NCI-H2029 treated with DMSO at 0.1 percent for 48 hours (cell line): Measurements from ENCODE around the gene PAPOLB.
"Not testable (repeated sequence)": the region's sequence is repeated elsewhere in the genome, so short reads cannot be mapped to it uniquely, and the experiment has no call there.

Source experiments
- DNase-seq: peaks from one replicate; lab custom pipeline; 2025; lab: John Stamatoyannopoulos, UW

PAPOLB gene

DNA sequence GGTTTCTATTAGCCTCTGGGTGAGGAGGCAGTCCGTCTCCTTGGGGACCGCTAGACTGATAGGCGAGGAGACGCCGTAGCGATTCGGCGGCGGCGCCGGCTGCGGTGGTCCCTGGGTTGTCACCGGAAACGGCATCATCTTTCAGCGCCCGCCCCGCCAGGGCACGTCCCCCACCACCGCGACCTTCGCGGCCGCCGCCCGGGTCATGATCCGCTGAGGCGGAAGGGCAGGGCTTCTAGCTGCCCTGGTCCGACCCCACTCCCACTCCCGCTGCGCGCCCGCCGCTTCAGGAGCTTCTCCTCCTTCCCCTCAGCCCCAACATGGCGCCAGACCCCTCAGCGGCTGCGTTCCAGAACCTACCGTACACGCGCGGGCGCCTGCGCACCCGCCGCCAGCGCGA lies at the start of gene PAPOLB:
Gene PAPOLB, minus strand, starts transcription at position 358 of the 400 bp plus-strand sequence. Its CDS starts 220 bp downstream, at position 138.
- no peak for DNase-seq

DNA sequence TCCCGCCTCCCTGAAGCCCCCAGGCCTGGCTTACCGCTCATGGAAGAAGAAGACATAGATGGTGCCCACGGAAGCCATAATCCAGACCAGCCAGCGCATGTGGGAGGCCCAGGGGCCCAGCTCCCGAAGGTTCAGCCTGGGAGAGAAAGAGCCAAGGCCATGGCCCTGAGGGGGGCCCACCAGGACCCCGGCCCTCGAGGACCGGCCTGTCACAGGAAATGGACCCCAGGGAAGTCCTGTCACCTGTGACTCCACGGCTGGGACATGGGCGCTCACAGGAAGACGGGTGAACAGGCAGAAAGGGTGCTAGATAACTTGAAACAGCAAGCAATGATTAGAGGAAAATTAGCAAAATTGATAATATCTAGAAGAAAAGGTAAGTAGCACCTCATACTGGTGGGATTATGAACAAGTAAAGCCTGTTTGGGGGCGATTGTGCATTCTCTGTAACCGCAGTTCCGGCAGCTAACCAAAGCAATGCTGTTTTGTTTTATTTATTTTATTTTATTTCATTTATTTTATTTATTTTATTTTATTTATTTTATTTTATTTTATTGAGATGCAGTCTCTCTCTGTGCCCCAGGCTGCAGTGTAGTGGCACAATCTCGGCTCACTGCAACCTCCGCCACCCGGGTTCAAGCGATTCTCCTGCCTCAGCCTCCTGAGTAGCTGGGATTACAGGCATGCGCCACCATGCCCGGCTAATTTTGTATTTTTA lies 49.4 kb upstream of the PAPOLB start:
- DNase-seq, result no peak

DNA sequence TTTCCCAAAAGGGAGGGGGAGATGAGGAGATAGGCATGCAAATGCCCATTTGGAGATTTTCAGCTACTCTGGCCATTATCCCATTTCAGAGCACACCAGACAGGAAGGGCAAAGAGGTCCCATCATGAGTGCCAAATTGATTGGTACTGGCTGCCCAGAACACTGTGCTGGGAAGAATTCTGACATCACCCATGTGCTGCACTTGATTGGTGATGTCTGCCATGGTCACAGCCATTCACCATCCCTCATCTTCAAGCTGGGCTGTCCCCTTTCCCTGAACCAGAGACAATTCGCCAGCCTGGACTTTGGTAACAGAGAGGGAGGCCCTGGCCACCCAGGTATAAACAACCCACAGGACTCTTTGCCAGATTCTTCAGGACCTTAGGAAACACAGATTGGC lies 44.9 kb upstream of the PAPOLB start:
- no peak for DNase-seq

DNA sequence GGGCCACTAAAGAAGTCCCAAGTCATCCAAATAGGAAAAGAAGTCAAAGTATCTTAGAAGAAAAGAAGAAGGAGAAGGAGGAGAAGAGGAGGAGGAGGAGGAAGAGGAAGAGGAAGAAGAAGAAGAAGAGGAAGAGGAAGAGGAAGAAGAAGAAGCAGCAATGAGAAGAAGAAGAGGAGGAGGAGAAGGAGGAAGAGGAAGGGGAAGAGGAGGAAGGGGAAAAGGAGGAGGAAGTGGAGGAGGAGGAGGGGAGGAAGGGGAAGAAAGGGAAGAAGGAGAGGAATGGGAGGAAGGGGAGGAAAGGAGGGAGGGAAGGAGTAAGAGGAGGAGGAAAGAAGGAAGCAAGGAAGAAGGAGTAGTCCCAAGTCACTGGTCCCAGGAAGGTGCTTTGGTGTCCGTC lies 43.3 kb upstream of the PAPOLB start:
- no peak for DNase-seq

DNA sequence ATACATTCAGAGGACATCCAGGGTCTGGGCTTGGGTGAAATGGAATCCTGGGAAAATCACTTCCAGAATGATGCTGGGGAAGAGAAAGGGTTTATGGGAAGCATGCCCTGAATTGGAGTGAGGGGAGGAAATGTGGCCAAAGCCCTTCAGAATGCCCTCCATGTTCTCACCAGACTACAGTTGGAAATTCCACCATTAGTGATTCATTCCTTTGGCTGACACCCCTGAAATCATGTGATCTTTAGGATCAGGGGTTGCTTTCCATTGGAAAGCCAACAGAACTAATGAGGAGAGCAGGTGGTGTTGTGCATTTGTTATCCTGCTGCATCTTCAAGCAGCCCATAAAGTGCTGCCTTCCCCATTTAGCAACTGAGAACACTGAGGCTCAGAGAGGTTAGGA lies 42.5 kb upstream of the PAPOLB start:
- no peak for DNase-seq

DNA sequence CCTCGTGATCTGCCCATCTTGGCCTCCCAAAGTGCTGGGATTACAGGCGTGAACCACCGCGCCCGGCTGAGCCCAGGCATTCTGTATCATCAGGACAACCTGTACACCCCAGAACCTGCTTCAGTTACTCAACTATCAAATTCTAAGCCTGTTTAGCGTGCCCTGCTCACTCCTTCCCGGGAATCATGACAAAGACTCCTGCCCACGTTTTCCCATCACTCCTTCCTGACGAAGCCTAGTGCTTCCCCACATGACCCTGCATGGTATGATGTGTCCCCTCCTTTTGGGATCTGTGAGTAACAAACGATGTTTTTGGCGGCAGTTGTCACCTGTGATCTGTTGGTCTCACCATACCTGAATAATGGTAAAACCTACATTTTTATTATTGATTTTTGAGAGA lies 33.9 kb upstream of the PAPOLB start:
- DNase-seq, result no peak

DNA sequence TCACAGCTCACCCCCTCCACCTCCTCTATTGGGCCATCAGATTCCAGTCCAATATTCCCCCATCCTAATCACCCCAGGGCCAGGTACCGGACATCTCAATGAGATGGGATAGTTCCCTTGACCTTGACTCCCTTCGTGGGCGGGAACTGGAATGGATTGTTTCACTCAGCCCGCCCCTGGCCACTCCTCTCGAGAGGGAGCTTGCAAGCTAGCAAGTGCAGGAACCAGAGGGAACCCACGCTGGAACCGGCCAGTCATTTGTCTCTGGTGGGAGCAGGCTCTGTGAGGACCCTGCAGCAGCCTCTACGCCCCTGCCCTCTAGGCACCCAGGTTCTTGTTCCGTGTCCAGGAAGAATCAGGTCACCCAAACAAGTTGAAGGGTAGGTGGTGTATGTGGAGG lies 32.7 kb upstream of the PAPOLB start:
- no peak for DNase-seq

DNA sequence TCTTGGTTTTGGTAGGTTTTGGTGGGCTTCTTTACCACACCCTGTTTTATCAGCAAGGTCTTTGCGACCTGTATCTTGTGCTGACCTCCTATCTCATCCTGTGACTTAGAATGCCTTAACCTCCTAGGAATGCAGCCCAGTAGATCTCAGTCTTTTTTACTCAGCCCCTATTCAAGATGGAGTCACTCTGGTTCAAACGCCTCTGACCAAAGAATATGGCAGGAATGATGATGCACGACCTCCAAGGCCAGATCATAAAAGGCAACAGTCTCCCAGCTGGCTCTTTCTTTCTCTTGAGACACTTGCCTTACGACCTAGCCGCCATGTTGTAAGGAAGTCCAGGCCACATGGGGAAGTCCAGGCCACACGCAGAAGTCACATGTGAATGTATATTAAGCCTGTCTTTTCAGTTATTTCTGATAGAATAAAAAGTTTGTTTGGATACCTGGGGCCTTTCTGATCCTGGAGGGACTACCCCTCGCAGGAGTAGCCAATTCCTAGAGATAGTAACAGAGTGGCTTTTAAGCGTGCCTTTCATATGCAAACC lies 32.2 kb upstream of the PAPOLB start:
- no peak for DNase-seq

DNA sequence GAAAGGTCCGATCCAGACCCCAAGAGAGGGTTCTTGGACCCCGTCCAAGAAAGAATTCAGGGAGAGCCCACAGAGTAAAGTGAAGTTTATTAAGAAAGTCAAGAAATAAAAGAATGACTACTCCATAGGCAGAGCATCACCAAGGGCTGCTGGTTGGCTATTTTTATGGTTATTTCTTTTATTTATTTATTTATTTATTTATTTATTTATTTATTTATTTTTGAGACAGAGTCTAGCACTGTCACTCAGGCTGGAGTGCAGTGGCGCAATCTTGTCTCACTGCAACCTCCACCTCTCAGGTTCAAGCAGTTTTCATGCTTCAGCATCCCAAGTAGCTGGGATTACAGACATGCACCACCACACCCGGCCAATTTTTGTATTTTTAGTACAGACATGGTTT lies 31.4 kb upstream of the PAPOLB start:
- DNase-seq, result not testable (repeated sequence)

DNA sequence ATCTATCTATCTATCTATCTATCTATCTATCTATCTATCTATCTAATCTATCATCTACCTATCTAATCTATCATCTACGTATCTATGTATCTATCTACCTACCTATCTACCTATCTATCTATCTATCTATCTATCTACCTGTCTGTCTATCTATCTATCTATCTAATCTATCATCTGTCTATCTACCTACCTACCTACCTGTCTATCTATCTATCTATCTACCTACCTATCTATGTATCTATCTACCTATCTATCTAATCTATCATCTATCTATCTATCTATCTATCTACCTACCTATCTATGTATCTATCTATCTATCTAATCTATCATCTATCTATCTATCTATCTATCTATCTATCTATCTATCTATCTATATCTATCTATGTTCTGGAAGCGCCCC lies 29.7 kb upstream of the PAPOLB start:
- not testable (repeated sequence) for DNase-seq

DNA sequence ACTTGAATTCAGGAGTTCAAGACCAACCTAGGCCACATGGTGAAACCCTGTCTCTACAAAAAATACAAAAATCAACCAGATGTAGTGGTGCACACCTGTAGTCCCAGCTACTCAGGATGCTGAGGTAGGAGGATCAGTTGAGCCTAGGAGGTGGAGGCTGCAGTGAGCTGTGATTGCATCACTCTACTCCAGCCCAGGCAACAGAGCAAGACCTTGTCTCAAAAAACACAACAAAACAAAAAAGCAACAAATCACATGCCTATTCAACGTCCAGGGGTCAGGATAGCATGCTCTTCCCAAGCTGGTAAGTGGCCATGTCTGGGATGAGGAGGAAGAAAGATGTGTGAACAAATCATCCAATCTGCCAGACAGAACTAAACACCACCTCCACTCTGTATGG lies 27.9 kb upstream of the PAPOLB start:
- no peak for DNase-seq

DNA sequence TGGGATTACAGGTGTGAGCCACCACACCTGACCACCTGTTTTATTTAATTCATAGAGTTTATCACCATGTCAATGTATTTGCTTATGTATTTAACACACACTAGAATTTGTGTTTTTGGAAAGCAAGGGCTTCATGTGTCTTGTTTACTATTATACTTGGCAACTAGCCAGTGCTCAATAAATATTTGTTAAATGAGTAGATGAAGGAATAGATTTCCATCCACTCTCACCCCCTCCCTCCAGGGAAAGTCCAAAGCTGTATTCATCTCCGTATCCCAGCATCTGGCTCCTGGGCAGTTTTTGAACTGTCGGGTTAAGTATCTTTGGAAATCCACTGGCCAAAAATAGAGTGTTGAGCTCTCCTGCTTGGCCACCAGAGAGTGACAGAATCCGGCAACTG lies 26.3 kb upstream of the PAPOLB start:
- DNase-seq, result no peak

DNA sequence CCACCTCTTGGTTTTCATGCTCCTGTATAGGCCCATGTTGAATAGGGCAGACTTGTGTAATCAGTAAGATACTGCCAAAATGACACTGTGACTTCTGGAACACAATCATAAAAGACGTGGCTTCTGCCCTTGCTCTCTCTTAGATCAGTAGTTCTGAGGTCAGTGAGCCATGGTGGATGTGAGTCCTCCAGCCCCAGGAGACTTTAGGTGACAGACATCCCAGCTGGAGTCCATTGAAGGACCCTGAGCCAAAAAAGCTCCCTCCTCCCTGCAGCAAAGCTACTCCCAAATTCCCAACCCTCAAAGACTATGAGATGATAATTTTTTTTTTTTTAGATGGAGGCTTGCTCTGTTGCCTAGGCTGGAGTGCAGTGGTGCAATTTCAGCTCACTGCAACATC lies 24.8 kb upstream of the PAPOLB start:
- DNase-seq, result no peak

DNA sequence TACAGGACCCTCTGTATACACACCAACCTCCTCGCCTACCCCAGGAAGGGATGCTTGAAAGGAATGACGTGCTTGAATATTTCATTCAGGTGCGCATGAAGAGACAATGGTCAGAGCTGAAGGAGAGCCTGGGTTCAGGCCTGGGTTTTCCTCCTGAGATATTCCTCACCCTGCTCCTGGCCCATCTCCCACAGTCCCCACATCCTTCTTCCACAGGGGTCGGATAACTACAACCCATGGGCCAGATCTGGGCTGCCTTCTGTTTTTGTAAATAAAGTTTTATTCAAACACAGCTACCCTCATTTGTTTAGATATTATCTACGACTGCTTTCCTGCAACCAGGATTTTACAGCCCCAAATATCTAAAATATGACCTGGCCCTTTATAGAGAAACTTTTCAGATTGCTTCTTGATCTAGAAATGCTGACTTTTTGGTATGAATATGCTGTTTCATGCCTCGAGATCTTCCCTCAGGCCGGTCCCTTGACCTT lies 23.5 kb upstream of the PAPOLB start:
- DNase-seq, result no peak

DNA sequence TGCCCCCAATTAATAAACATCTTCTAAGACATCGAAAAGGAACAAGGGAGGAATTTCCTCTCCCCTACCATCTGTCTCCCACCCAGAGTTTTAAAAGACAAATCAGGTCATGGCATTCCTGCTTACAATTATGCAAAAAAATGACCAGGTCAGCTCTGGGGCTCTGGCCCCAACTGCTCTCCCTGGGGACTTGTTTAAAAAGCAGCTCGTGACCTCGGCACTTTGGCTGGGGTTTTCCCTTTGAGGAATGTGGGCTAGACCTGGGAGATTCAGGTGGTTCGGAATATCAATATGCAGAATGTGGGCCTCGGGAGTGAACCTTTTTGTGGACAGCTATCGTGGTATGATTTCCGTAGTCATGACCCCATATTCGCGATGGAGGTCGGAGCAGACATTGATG lies 22.3 kb upstream of the PAPOLB start:
- DNase-seq, result no peak

DNA sequence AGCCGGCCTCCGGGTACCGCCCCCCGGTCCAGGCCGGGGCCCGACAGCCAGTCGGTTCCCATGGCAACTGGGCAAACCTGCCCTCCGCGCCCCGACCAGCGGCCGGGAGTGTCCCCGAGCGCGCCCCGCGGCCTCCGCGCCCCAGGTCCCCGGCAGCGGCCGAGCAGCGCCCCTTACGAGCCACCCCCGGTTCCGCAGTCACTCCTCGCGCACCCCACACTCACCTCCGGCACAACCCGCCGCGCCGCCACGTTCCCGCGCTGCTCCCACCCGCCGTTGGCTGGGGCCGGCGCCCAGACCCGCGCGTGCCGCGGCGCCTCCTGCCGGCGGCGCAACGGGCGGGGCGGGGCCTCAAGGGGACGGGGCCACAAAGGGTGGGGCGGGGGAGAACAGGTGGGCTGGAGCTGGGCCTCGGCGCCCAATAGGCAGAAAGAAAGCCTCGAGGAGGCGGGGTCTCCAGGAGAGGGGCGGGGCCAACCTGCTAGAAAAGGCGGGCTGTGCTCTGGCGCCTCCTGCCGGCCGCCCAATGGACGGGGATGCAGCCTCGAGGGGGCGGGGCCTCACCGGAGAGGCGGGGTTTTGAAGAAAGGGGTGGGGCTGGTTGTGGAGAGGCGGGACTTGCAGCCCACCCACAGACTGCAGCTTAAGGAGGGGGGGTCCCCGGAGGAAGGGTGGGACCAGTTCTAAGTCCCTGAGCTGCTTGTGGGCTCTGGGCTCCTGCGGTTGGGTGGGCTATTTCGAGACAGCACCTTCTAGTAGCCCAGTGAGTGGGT lies 21.7 kb upstream of the PAPOLB start, which contains the start of gene RADIL:
Gene RADIL, minus strand, starts transcription at position 345 of the 773 bp plus-strand sequence. CDS start 5,577 bp downstream, outside the sequence.
- DNase-seq, result peak; percentile 48

DNA sequence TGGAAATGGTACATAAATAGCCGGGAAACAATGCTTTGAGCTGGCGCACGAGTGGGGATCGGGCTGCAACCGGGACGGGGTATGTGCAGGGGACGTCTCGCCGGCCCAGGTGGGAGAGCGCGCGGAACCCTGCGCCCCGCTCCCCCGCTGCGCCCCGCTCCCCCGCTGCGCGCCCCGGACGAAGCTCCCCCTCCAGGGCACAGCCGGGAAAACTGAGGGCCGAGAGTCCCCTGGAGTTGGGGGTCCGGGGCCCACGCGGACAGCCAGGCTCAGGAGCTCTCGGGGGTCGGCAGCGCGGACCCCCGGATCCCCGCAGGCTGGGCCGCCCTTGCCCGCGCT lies 21.2 kb upstream of the PAPOLB start:
- no peak for DNase-seq

DNA sequence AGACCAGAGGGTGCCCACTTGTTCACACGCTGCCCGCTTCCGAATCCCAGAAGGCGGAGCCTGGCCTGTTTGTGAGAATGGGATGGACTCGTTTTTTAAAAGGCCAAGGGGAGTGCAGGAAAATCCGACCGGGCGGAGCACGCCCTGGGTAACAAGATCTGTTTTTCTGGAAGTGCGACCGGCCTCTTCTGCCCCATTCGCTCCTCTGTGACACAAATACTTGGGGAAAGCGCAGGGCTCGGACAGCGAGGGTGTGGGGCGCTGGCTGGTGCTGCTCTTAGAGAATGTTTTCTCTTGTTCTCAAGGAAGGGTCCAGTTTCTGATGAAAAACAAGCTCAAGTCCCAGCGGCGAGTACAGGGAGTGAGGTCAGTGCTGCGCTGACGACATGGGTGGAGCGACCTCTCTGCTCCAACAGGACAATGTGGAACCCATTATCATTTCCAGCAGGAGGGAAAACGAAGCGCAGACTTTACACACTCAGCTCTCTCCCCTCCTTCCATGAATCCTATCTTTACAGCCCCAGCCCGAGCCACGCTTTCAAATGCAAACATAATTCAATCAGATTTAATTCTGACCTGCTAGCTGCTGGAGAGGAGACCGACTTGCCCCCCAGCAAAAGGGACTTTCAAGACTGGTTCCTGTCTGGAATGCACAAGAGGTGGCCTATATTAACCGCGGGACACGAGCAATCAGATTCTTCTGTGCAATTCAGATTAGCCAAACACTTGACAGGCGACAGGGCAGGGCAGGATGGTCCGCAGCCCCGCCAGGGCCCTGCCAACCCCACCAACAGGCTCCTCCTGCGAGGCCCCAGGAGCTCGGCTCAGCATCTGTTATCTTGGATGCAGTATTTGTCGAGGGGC lies 20.6 kb upstream of the PAPOLB start:
- DNase-seq, result no peak

DNA sequence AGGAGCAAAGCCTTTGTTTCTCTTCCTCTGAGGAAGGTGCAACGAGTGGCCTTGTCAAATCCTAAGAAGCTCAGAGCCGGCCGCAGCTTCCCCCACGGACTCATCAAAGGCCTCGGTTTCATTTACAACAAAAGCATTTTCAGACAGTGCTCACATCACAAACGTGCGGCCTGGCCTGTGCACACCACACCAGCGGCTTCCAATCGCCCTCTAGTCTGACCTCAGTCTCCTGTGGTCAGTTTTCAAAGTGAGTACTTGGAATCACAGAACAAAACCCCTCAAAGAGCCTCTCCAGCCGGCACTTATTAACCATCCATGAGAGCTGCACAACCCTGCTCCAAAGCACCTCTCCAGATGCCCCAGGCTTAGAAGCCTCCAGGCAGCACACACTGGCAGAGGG lies 18.4 kb upstream of the PAPOLB start:
- no peak for DNase-seq

DNA sequence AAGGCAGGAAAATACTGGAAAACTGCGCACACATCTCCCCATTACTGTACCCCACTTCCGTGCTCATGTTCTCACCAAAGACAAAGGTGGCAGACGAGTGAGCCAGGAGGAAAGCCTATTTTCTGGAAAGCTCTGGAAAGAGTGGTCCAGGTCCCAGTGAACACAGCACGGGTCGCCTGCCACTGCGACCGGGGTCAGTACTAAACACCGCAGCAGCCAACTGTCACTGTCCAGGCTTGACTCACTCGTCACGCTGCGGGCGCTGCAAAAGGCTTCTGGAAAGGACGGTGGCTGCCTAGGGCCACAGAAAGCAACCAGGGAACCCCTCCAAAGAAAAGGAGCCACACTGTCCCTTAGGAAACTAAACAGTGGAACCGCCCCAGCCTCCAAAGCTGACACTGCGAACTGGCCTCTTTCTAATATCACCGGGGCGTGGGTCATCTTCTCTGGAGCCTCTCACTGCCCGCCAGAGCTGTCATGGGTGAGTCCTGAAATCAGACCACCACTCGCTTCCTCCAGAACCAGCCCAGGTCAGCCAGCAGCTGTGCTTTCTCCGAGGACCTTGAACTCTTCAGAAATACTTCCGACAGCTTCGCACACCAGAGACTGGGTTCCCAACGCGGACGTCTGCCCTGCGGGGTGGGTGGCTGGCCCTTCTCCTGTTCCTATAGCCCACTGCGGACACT lies 17.7 kb upstream of the PAPOLB start:
- no peak for DNase-seq
